C1 segment of cervical spinal cord (tissue), 14 donors: ENCODE results near the gene TMEM30A.

Source experiments
- DNase-seq, 14 donors: peaks; one replicate each; lab custom pipeline; 2025; lab: John Stamatoyannopoulos, UW

Gene TMEM30A

GRCh38 chr6:75217193-75217592 is 67.4 kb downstream of the TMEM30A start:
- no peak for DNase-seq

GRCh38 chr6:75215291-75215690 is 69.3 kb downstream of the TMEM30A start:
- DNase-seq = no peak

- no peak for DNase-seq
Measured at GRCh38 chr6:75213732-75214131, 70.9 kb downstream of the TMEM30A start.

- no peak for DNase-seq
Measured at GRCh38 chr6:75213112-75213511, 71.5 kb downstream of the TMEM30A start.

GRCh38 chr6:75211920-75212590 is 72.5 kb downstream of the TMEM30A start:
- no peak for DNase-seq

GRCh38 chr6:75210885-75211739 is 73.5 kb downstream of the TMEM30A start:
- DNase-seq = peak in 3 of 14 donors; percentile 10 to 25 (median 11)

GRCh38 chr6:75209184-75209723 is 75.3 kb downstream of the TMEM30A start:
- DNase-seq = no peak

GRCh38 chr6:75208298-75209183 is 76.1 kb downstream of the TMEM30A start:
- DNase-seq = peak in 11 of 14 donors; percentile 28 to 77 (median 67)

- no peak for DNase-seq
Measured at GRCh38 chr6:75206576-75207342, 77.8 kb downstream of the TMEM30A start.

- no peak for DNase-seq
Measured at GRCh38 chr6:75205776-75206575, 78.6 kb downstream of the TMEM30A start, which contains the start of gene COL12A1. TSS of gene COL12A1 (minus strand) at chr6:75206053. CDS start at chr6:75202792, 3,261 bp downstream.

GRCh38 chr6:75204959-75205775 is 79.4 kb downstream of the TMEM30A start:
- no peak for DNase-seq

- DNase-seq = peak in 5 of 14 donors; percentile 3 to 18 (median 12)
Measured at GRCh38 chr6:75204217-75204958, 80.2 kb downstream of the TMEM30A start.

- no peak for DNase-seq
Measured at GRCh38 chr6:75203721-75204120, 80.9 kb downstream of the TMEM30A start.
